NCI-H2107 treated with DMSO at 0.1 percent for 48 hours (cell line): ENCODE results near the gene SH3BP5.

Source experiments
- DNase-seq: peaks from one replicate; lab custom pipeline; 2025; ENCODE audit not compliant: unreplicated experiment; lab: John Stamatoyannopoulos, UW

SH3BP5 gene

DNA sequence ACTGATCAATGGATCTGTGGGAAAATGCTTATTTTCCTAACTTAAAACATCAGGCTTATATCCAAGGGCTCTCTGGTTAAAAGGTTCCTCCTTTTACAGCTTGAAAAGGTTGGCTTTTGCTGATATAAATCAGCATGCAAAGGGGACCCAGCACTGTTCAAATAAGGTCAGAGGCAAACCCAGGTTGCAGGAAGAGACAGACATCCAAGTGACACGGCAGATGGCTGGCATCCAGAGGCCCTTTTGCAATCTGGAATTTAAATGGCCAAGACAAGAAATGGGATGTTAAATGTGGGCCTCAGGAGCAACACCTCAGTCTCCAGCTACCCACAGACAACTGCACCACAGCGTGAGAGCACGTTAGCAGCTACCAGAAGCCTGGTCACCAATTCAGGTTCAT, 6.3 kb downstream of the SH3BP5 start:
- DNase-seq: no peak

DNA sequence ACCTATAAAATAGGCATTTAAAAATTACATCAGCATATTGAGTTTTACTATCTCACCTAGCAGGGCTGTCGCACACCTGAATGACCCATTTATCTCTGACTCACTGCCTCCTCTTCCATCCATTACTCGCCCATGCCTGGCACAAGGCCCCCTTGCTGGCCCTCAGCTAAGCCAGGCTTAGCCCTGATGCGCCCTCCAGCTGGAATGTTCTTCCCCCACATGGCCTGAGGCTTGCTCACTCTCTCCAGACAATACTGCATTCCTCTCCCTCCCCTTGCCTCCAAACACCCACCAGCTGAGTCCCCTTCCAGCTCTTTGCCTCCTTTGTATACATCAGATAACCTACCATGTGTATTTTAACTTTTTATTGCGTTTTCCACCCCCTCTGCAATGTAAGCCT, 7.2 kb downstream of the SH3BP5 start:
- DNase-seq: no peak

DNA sequence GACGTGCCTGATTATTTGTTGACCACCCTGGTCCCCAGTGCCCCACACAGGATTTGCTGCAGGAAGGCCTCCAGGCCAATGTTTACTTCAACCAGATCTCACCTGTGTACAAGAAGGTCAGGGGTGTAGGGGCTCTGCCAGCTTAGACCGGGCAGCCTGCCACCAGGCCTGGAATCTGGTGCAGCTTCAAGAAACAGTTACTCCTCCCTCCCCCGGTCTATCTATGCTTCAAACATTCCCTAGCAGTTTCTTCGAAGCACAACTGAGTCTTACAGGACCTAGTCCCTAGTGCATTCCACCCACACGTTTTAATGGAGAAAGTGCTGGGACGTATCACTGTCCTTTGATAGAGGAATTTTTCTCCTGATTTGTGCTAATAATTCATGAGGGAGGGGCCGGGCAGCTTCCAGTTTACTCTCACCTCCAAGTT, 8.0 kb downstream of the SH3BP5 start:
- no peak for DNase-seq

DNA sequence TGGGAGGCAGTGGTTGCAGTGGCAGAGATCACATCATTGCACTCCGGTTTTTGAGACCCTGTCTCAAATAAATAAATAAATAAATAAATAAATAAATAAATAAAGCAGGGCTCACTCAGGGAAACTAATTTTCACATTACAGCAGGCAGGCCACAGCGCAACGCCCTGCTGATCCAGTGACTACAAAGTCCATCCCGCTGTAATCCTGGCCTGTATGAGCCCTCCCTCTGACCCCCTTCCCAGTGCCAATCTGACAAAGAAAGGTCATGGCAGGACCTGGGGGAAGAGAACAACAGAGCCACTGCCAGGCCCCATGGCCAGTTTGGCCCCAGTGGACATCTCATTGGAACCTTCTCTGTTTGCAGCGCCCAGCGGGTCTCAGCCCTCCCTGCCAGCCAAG, 9.3 kb downstream of the SH3BP5 start:
- DNase-seq: no peak

DNA sequence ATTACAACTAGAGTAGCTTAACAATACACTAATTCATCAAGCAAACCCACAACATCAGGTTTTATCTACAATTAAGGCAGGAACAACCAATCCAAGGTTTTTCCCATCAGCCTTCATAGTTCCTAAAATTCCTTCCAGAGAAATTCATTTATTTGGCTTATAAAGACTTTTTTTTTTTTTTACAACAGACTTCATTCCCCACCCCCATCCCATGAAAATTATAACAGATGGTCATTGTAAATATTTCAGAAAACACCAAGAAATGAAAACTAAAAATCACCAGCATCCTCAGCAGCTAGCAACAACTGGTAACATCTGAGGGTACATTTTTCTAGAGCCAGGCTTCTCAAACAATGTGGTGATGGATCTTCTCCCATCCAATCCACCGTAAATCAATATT, 11.0 kb downstream of the SH3BP5 start:
- DNase-seq: no peak

DNA sequence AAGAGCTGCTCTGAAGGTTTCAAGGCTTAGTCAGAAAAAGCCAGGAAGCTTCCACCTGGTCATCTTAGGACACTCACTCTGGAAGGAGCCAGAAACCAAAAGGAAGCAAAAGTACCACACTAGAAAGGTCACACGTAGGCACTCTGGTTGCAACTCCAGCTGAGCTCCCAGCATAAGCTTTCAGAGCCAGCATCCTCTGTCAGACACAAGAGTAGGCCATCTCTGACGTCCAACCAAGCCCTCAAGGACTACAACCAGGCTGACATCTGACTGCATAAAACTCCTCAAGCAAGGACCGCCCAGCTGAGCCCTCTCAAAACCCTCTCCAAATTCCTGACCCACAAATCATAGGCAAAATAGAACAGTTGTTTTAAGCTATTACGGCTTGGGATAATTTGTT, 12.8 kb downstream of the SH3BP5 start:
- no peak for DNase-seq

DNA sequence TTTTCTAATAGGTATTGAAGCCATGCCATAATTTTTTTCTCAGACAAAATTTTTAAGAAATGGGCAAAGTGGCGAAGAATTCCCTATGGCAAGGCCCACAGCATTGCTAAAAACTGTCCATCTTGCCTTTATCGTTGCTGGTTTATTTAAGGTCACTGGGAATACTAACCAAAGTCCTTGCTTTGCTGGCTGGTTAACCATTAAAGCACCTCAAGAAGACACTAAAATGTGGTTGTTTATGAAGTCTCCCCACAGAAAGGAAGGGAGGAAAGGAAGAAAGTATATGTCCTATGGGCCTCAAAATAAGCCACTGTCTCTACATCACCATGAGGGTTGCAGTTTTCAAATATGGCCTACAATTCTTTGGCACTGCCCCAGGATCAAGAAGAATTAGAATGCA, 13.2 kb downstream of the SH3BP5 start:
- DNase-seq: no peak

DNA sequence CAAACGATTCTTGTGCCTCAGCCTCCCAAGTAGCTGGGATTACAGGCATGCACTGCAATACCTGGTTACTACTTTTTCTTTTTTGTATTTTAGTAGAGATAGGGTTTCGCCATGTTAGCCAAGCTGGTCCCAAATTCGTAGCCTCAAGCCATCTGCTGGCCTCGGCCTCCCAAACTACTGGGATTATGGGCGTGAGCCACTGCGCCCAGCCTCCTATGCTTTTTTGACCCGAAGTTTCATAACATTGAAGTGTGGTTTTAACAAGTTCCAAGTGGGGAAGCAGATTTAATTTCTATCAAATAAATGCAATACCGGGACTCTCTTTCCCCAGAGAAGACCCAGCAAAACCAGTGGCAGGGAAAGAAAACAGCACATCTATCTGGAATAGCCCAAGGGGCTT, 13.7 kb downstream of the SH3BP5 start:
- no peak for DNase-seq

DNA sequence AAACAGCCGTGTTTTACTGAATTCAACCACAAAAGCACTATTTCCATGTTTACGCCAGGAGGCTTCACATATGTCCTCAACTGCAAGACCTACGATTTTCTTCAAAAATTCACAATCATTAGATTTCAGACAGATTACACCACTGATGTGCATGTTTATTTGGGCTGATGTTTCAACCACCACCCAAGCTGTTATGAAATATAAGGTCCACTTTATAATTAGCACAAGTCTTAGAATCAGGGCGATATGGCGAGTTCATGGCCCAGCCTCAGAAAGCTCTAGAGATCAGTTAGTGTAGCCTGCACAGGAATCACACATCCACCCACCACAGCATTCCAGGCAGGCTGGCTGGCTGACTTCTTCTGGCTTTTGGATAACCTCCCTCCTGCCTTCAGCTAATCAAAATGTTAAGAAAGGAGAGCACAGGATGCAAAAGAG, 15.4 kb downstream of the SH3BP5 start:
- DNase-seq: no peak

DNA sequence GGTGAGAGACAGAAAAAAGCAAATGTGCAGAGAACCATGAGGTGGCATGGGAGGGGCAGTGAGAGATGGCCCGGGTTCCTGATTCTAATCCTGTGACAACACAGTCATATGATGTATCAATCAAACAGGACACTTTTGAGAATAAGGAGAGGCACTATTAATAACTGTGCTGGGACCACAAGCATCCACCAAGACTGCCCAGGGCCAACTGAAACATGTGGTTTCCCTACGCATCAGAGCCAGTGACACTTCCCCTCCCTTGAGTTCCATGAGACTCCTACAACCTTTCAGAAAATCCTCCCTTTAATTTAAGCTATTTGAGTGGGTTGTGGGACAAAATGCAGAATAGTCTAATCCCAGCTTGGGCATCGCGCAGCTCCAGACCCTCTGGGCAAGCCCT, 17.4 kb downstream of the SH3BP5 start:
- no peak for DNase-seq

DNA sequence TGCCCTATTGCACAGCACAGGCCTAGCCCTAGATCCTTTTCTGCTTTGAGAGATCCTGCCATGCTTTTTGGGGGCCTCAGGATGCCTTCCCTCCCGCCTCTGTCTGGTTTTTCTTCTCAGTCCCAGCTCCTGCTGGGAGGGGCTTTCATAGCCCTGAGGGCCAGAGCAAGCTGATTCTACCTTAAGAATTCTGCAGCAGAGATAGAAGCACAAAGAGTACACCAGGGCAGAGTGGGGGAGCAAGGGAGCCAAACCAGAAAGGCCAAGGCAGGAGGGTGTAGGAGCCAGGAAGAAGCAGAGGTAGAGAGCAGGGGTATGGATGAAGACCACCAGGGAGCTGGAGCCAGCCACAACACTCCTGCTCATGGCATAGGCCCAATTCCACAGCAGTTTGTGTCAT, 18.1 kb downstream of the SH3BP5 start:
- DNase-seq: no peak

DNA sequence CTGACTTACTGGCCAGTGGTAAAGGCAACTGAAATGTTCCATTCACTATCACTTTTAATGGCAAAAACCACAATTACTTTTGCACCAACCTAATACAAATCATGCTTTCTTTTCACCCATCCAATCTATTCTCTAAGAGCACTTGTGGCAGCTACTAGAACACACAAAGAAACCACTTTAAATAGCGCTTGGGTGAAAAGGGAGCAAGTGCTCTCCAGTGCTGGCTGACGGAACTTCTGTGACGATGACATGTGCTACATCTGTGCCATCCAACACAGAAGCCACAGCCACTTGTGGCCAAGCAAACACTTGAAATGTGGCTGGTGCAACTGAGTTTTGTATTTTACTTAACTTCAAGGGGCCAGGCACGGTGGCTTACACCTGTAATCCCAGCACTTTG, 18.9 kb downstream of the SH3BP5 start:
- peak; percentile 97 for DNase-seq

DNA sequence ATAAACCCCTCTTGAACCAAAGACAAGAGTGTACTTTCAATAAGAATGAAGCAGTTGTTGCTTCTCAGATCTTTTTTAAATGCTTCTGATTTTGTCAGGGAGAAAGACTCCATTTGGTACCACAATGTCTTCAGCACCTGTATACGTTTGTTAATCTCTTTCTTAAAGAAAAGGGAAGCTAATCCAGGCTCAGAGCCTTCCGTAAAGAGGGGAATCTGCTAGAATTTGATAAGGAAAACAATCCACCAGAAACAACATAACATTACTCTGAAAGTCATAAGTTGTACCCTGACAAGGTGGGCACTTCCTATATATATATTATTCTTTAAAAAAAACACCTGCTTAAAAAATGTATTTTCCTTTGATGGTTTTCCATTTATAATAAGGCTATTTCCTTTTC, 19.8 kb downstream of the SH3BP5 start:
- DNase-seq: no peak

DNA sequence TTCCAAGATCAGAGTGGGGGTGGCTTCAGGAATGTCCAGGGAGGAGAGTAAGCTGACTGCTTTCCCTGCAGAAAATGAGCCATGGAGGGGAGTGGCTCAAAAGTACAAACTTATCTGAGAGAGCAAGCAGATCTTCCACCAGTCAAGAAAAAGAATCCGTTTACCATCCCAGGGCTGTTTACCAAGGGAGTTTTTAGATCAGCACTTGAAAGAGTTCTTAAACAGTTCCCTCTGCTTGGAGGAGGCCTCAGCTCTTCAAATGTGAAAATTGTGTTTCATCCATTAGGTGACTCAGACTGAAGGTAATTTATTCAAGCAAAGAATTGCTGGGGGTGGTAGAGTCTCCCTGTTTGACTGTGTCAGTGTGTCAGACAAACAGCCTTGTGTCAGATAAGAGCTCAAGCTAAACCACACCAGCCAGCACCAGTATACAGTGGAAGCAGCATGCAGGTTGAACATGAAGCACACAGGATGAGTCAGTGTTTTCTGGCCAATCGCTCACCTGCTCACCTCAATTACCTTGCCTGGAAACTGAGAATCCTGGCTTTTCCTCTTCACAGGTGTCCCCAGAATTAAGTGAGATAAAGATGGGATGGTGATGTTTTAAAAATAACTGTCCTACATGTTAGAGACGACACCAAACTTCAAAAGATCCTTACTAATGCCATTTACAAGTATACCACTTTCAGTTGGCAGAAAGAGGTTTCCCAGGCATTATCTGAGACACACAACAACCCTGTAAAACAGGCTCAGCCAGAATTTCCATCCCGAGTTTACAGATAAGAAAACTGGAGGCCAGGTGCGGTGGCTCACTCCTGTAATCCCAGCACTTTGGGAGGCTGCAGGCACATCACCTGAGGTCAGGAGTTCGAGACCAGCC, 21.7 kb downstream of the SH3BP5 start:
- peak; percentile 25 for DNase-seq

DNA sequence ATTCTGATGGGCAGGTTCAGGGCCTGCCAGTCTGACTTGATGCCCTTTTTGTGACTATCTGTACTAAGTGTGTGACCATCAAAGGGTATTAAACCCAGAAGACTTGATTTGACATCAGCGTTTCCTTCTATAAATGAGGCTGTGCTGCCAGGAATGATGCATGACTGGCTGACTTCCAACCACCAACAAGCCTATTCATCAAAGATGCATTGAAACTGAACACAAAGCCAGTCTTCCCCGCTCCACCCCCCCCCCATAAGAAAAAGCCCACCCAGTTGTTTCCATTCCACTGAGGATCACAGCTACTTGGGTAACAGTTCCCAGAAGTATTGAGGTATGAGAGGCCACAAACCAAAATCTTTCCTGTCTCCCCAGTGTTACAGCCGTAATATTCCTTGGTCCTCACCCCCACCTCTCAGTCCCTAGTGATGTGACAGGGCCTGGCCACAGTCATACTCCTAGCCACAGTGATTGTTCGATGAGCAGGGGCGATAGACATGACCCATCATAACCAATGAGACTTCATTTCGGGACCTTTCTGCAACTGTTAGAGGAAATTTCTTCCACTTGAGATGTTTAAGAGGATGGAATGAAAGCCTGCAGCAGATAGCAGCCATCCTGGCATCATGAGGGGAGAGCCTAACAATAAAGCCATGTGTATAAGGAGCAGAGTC, 22.6 kb downstream of the SH3BP5 start:
- DNase-seq: no peak

DNA sequence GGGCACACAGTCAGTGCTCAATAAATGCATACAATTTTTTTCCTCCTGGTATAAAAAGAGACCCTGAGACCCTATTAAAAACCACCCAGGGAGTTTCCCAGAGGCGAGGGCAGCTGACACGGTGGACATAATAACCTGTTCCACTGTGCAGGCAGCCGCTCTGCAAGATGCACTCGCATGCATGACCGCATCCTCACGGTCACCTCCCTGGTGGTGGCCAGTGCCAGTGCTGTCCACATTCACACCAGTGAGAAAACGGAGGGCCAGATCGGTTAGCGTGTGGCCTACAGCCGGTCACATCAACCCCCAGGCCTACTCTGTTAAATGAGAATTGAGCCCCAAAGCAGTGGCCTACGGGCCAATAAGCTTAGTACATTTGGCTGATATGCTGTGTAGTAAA, 24.8 kb downstream of the SH3BP5 start:
- no peak for DNase-seq

DNA sequence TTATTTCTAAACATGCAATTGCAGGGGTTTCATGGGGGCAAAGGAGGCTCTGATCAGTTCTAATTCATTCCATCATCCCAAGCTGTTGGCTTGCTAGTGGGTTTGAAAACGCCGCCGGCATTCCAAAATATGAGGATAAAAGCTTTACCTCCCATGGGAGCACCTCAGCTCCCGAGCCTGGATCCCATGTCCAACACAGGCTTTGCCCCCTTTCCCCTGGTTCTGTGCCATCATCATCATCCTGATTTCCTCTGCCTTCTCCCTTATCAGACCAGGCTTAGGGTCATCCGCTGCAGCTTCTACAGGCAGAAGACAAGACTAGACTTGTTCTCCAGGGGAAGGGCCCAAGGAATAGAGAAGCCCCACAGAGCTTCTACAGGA, 25.4 kb downstream of the SH3BP5 start:
- no peak for DNase-seq

DNA sequence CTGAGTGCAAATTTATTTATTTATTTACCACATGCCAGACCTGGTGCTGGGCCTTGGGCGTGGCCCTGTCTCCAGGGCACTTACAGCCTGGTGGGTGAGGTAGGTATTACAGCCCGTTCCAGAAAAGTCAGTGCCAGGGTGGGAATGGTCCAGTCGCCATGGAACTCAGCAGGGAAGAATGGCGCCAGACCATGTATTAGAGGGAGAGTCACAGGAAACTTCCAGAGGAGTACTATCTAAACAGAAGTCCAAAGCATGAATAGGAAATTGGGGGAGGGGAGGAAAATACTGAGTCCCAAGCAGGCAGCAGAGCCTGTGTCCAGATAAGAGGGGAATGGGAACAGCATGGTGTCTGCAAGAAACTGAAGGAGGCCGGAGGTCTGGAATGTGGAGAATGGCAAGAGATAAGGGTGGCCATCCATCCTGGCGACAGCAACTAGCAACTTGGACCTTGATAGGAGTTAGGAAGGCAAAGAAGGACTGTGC, 27.0 kb downstream of the SH3BP5 start:
- no peak for DNase-seq

DNA sequence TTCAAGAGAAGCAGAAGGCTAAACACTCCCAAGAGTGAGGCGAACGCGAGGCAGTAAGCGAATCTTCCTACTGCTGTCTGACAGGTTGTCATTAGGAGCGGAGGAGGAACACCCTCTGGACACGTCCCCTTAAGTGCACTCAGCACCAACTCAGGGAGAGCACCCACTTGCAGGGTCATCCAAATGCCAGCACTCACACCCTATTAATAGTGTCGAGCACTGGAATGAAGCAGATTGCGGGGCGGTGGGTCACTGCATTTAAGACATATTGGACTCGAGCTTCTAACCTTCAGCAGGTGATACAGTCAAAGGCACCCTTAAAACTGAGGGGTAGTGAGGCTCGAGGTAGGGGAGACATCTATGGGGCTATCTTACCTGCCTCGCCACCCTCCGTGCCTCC, 28.7 kb downstream of the SH3BP5 start:
- DNase-seq: no peak

DNA sequence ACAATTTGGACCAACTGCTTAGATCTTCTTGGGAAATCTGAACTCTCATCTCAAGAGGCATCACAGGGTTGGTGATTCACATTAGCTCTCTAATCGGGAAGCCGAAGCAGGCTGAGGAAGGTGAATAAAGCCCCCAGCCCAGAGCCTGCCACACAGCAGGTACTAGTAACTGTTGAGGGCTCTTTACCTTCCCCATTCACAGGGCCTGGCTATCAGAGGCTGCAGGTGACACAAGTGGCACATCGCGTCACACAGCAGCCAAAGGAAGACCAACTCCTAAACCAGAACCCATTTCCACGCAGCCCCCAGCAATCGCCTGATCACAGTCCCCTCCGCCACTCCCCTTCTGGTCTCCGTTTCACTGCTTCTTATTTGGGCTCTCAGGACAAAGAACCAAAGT, 29.2 kb downstream of the SH3BP5 start:
- no peak for DNase-seq

DNA sequence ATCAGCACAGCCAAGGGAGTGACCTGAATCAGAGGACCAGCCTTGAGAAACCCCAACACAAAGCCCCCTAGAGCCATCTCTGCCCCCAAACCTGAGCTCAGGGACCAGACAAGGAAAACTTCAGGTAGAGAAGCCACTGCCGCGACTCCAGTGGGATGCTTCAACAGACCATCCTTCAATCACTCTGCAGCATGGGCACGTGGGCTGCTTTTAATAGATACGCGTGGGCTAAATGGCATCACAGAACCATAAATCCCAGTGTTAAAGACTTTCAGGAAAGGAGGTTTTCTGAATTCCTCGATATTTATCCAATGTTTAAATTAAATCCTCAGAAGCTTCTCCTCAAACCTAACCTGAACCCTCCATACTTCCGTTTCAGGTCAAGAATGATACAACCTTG, 30.6 kb downstream of the SH3BP5 start:
- no peak for DNase-seq

DNA sequence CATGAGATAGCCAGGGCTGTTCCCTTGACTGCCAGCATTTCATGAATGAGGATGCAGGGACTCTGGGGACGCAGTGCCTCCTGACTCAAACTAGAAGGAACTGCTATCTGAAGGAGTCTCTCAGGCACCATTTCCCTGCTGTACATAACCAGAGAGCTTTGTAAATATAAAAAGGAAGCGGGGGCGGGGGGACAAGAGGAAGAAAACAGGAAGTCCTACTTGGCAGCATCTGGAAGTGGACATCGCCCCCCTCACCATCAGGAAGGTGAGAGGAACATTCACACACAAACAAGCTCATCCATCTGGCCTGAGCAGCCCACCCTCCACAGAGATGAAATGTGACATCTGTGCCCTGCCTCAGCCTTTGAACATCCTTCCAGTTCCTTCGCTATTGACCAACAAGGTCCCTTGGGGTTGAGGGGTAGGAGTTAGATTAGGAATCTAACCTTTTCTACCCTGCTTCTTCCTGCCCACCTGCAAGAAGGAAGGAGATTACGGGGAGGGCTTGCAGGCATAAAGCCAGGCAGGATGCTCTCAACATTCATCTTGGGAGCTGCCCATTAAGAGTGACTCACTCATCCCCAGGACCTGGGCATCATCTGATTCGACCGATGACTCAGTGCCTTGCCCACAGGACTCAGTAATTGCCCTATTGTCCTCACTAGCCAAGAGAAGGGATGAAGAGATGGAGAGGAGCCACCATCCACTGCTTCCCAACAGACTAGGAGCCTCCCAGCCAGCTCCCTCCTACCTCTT, 31.9 kb downstream of the SH3BP5 start:
- no peak for DNase-seq
